Fibroblast of lung (primary cell): Measurements from ENCODE around the gene TPGS1. TPM values are rescaled to one million over a fixed set of nuclear protein-coding genes. Genes with fewer than 3 reads are reported as not detected.
A peak's percentile ranks its signal among the peaks of the same experiment; 100 is the strongest.
"Not testable (repeated sequence)": the region's sequence is repeated elsewhere in the genome, so short reads cannot be mapped to it uniquely, and the experiment has no call there.

Experiments used
- DNase-seq, 2 donors: peaks; one replicate each; pipeline versions ENCODE4 v3.0.0 to v3.0.0-alpha.2; 2010; ENCODE audit warnings: low read depth in 2 of 2
- H2AFZ ChIP-seq: 2 replicates; pipeline ENCODE4 v1.5.1; 2012; ENCODE audit warnings: low read length, control low read depth, inconsistent platforms
- H3K27ac ChIP-seq: 2 replicates; pipeline ENCODE4 v1.5.1; 2011; ENCODE audit warnings: low read length, control low read depth; ENCODE audit not compliant: insufficient read depth
- H3K27me3 ChIP-seq: 2 replicates; pipeline ENCODE4 v1.5.1; 2011; ENCODE audit warnings: mild to moderate bottlenecking, low read length; ENCODE audit not compliant: control insufficient read depth, insufficient read depth
- H3K36me3 ChIP-seq: 2 replicates; pipeline ENCODE4 v1.5.1; 2011; ENCODE audit warnings: low read length; ENCODE audit not compliant: control insufficient read depth, insufficient read depth
- H3K4me1 ChIP-seq: 2 replicates; pipeline ENCODE4 v1.5.1; 2011; ENCODE audit warnings: low read length; ENCODE audit not compliant: control insufficient read depth, insufficient read depth; ENCODE audit errors: extremely low read depth
- H3K4me2 ChIP-seq: 2 replicates; pipeline ENCODE4 v1.5.1; 2011; ENCODE audit warnings: low read length, control low read depth; ENCODE audit not compliant: insufficient read depth; ENCODE audit errors: extremely low read depth
- H3K4me3 ChIP-seq, 4 experiments: fragments of 200-600 bp in 1 of 4; sonication (generic) in 1 of 4; replicated peaks in 1 of 4; 2 replicates each; pipeline ENCODE4 v1.5.1; 2011 to 2016; ENCODE audit warnings: low read length in 4 of 4, low read depth in 3 of 4, mild to moderate bottlenecking in 3 of 4, control low read depth in 2 of 4, inconsistent platforms in 1 of 4, mixed read lengths in 1 of 4; ENCODE audit not compliant: insufficient read depth in 1 of 4; ENCODE audit errors: control extremely low read depth in 1 of 4
- H3K79me2 ChIP-seq: 2 replicates; pipeline ENCODE4 v1.5.1; 2012; ENCODE audit warnings: mild to moderate bottlenecking, low read length, inconsistent platforms; ENCODE audit not compliant: control insufficient read depth, insufficient read depth
- H3K9ac ChIP-seq: 2 replicates; pipeline ENCODE4 v1.5.1; 2011; ENCODE audit warnings: mild to moderate bottlenecking, low read length, control low read depth; ENCODE audit not compliant: insufficient read depth
- H3K9me3 ChIP-seq: 2 replicates; pipeline ENCODE4 v1.5.1; 2012; ENCODE audit warnings: low read depth, low read length; ENCODE audit not compliant: control insufficient read depth, insufficient read depth
- H4K20me1 ChIP-seq: 2 replicates; pipeline ENCODE4 v1.5.1; 2011; ENCODE audit warnings: low read length; ENCODE audit not compliant: control insufficient read depth, insufficient read depth; ENCODE audit errors: extremely low read depth
- CTCF ChIP-seq, 2 donors: IDR thresholded peaks in 1 of 2; conservative IDR thresholded peaks in 1 of 2; 1 replicate in 1 of 2; 2 replicates in 1 of 2; pipeline ENCODE4 v1.5.1; 2011 to 2012; ENCODE audit warnings: low read length in 2 of 2, control low read depth in 1 of 2, inconsistent platforms in 1 of 2, low read depth in 1 of 2, mild to moderate bottlenecking in 1 of 2
- EZH2 ChIP-seq: IDR thresholded peaks from 2 replicates; pipeline ENCODE4 v1.5.1; 2012; ENCODE audit warnings: low read length, control low read depth, mild to moderate bottlenecking; ENCODE audit errors: missing control alignments
- polyA plus RNA-seq, 2 donors: library from polyadenylated mRNA; depleted of rRNA in 1 of 2; stranded (reverse) in 1 of 2; unstranded in 1 of 2; fragments of >200 nt; gene quantifications; 2 replicates each; pipeline ENCODE4 v1.2.1, GENCODE V29; 2011 to 2012; ENCODE audit warnings: missing spikeins in 1 of 2
- total RNA-seq: library from RNA; depleted of rRNA; stranded (reverse); fragments of >200 nt; gene quantifications from 2 replicates; pipeline ENCODE4 v1.2.1, GENCODE V29; 2014

The TPGS1 gene
- total and polyA plus RNA-seq, 2 donors (not counting 1 experiment from before 2014, with no cell fraction given), result 2.0 to 30.1 TPM

- Histone ChIP-seq H3K27me3 (no peaks in the 10 kb centered on the region), H3K79me2 (no peaks in the 10 kb centered on the region), H3K4me3 (peak overlapping the region in 1 of 4 experiments; percentile 10), H3K4me1 (no peaks in the 10 kb centered on the region), H2AFZ (no peak overlapping the region), H3K9me3 (no peaks in the 10 kb centered on the region), H3K27ac (no peak overlapping the region), H3K9ac (no peak overlapping the region), H3K4me2 (no peak overlapping the region), H3K36me3 (no peaks in the 10 kb centered on the region), H4K20me1 (no peaks in the 10 kb centered on the region)
- peak; percentile 25 to 42 for DNase-seq
- TF ChIP-seq CTCF (conservative IDR thresholded peaks at IDR 0.05 in 1 of 2, IDR thresholded peaks at IDR 0.05 in 1 of 2; ENCODE audit: low read depth in 1 of 2, low read length in 2 of 2) (peak; percentile 37 to 56), EZH2 (no peak)
These were observed 27.1 kb upstream of the TPGS1 start for GRCh38 chr19:480016-480855.

- not testable (repeated sequence) for H3K4me1 ChIP-seq, DNase-seq, H3K9ac ChIP-seq, H4K20me1 ChIP-seq, H3K27me3 ChIP-seq, H3K4me3 ChIP-seq, H3K79me2 ChIP-seq, H3K9me3 ChIP-seq, H3K36me3 ChIP-seq, H3K27ac ChIP-seq, H2AFZ ChIP-seq, H3K4me2 ChIP-seq
These were observed 26.2 kb upstream of the TPGS1 start for GRCh38 chr19:481100-481499.

GRCh38 chr19:482186-483041 lies 24.9 kb upstream of the TPGS1 start:
- H3K4me2 ChIP-seq, result no peak overlapping the region
- no peaks in the 10 kb centered on the region for H3K9me3 ChIP-seq
- H3K4me3 ChIP-seq, result no peak overlapping the region
- no peaks in the 10 kb centered on the region for H4K20me1 ChIP-seq
- no peak overlapping the region for H2AFZ ChIP-seq
- H3K27ac ChIP-seq, result no peak overlapping the region
- TF ChIP-seq CTCF (conservative IDR thresholded peaks at IDR 0.05 in 1 of 2, IDR thresholded peaks at IDR 0.05 in 1 of 2; ENCODE audit: low read depth in 1 of 2, low read length in 2 of 2), result no peak
- TF ChIP-seq EZH2, result no peak
- peaks cover 5% of the 10 kb centered on the region for H3K4me1 ChIP-seq
- no peaks in the 10 kb centered on the region for H3K27me3 ChIP-seq
- H3K79me2 ChIP-seq, result no peaks in the 10 kb centered on the region
- no peak overlapping the region for H3K9ac ChIP-seq
- H3K36me3 ChIP-seq, result no peaks in the 10 kb centered on the region
- DNase-seq, result no peak
